AG09309 (cell line): ENCODE data around the gene TSHZ2.

ENCODE experiments used
- DNase-seq: peaks from one replicate; pipeline ENCODE4 v3.0.0-alpha.2; 2010; ENCODE audit warnings: low read depth
- H3K4me3 ChIP-seq: 2 replicates; pipeline ENCODE4 v1.5.1; 2011; ENCODE audit warnings: mild to moderate bottlenecking, low read depth, low read length, moderate library complexity; ENCODE audit not compliant: control insufficient read depth
- CTCF ChIP-seq: IDR thresholded peaks from 2 replicates; pipeline ENCODE4 v1.5.1; 2011; ENCODE audit warnings: mild to moderate bottlenecking, low read depth, low read length, inconsistent platforms; ENCODE audit not compliant: insufficient read depth, control insufficient read depth; ENCODE audit errors: missing control alignments

TSHZ2 gene

GRCh38 chr20:52972190-52972937, at the start of gene TSHZ2:
Gene TSHZ2 (plus strand): TSS chr20:52972358. CDS start chr20:52973294, 936 bp downstream.
- no peak for TF ChIP-seq CTCF
- no peak for DNase-seq
- H3K4me3 ChIP-seq, result peak within 1 kb of the TSS; percentile 55

GRCh38 chr20:52922436-52922835, 49.7 kb upstream of the TSHZ2 start:
- no peak for DNase-seq
- TF ChIP-seq CTCF, result no peak
- H3K4me3 ChIP-seq, result no peak overlapping the region

- DNase-seq, result peak; percentile 62
- no peak for TF ChIP-seq CTCF
- H3K4me3 ChIP-seq, result no peak overlapping the region
These were observed 48.8 kb upstream of the TSHZ2 start for GRCh38 chr20:52923123-52923937.

- TF ChIP-seq CTCF, result no peak
- DNase-seq, result no peak
- no peak overlapping the region for H3K4me3 ChIP-seq
These were observed 47.5 kb upstream of the TSHZ2 start for GRCh38 chr20:52924411-52925271.

GRCh38 chr20:52926505-52926904, 45.7 kb upstream of the TSHZ2 start:
- no peak for TF ChIP-seq CTCF
- no peak overlapping the region for H3K4me3 ChIP-seq
- no peak for DNase-seq

GRCh38 chr20:52933867-52934266, 38.3 kb upstream of the TSHZ2 start:
- no peak for DNase-seq
- H3K4me3 ChIP-seq, result no peak overlapping the region
- no peak for TF ChIP-seq CTCF
